NCI-H1048 (cell line): Measurements from ENCODE around the gene KRT82.

Source experiments
- DNase-seq: peaks from one replicate; lab custom pipeline; 2025; lab: John Stamatoyannopoulos, UW

Gene KRT82

DNA sequence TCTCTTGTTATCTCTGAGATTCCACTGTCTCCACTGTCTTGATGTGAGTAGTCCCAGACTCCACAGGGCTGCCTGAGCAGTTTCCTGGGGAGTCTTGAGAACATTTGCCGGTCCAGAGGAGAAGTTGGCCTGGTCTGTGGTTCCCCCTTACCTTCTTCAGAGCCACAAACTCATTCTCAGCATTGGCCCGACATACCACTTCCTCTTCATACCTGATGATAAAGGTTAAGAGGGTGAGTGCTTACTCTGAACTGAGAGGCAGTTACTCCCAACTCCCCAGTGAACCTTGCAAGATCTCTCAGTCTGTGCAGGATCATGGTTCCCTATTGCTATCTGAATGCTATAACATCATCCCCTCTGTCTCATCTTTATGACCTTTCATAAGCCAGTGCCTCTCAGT is 23.3 kb downstream of the KRT82 start:
- DNase-seq = no peak

- no peak for DNase-seq
These were observed 24.9 kb downstream of the KRT82 start for GRCh38 chr12:52381206-52381605.

DNA sequence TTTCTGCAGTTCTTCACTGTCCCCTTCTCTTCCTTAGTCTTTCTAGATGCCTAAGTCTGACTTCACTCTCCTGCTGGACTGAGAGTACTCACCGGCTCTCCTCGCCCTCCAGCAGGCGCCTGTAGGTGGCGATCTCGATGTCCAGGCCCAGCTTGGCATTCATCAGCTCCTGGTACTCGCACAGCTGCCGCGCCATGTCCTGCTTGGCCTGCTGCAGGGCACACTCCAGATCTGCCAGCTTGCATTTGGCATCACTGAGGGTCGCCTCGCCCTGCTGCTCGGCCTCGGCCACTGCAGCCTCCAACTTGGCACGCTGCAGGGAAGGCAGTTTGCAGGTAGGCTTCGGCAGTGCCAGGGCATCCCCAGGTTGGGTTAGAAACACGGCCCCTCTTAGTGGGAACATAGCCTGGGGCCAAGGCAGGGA is 25.9 kb downstream of the KRT82 start:
- DNase-seq = no peak

DNA sequence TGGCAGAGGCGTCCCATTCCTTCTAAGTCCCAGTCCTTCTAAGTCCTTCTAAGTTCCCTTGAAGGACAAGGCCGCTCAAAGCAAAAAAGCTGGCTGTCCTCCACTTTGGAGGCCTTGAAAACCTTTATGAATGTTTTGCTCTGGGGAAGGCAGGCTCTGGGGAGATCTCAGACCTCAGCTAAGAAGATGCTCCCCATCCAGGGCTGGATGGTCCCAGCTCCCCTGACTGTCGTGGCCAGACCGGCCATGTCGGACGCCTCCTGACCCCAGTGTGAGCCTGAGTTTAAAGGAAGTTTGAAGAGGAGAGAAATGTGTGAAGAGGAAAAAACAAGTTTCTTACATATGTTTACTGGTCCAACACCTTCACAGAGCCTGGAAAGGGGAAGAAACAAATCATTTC is 26.6 kb downstream of the KRT82 start:
- no peak for DNase-seq

DNA sequence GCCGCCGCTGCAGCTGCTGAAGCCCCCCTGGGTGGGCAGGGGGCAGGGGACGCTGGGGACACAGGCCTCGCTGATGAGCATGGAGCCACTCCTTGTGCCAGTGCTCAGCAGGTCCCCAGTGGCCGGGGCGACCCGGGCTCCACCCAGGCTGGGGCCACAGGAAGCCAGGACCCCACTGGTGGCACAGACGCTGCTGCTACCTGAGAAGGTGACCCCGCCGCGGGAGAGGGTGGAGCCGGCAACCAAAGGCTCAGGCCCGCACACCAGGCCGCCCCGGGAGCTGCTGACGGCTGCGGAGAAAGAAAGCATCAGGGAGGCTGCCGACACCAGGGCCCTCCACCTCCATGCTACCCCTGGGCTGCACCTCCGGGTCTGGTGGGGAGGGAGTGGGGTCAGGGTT is 28.0 kb downstream of the KRT82 start:
- DNase-seq = no peak

GRCh38 chr12:52377266-52377665 is 28.9 kb downstream of the KRT82 start:
- no peak for DNase-seq

GRCh38 chr12:52372216-52373154 is 33.6 kb downstream of the KRT82 start:
- peak; percentile 27 for DNase-seq

DNA sequence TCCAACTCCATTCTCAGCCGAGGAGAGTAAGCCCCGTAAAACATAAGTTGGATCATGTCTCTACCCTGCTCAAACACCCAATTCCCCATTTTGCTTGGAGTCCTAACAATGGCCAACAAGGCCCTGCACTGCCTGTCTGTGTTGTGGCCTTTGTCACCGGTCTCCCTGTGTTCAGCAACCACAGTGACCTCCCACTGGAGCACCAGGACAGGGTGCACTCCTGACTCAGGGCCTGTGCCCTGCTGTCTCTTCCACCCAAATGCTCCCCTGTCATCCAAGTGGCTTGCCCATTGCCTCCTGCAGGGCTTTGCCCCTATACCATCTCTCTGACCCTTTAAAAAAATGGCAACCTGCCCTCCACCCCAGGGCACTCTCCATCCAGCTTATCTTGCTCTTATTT is 34.4 kb downstream of the KRT82 start:
- no peak for DNase-seq

DNA sequence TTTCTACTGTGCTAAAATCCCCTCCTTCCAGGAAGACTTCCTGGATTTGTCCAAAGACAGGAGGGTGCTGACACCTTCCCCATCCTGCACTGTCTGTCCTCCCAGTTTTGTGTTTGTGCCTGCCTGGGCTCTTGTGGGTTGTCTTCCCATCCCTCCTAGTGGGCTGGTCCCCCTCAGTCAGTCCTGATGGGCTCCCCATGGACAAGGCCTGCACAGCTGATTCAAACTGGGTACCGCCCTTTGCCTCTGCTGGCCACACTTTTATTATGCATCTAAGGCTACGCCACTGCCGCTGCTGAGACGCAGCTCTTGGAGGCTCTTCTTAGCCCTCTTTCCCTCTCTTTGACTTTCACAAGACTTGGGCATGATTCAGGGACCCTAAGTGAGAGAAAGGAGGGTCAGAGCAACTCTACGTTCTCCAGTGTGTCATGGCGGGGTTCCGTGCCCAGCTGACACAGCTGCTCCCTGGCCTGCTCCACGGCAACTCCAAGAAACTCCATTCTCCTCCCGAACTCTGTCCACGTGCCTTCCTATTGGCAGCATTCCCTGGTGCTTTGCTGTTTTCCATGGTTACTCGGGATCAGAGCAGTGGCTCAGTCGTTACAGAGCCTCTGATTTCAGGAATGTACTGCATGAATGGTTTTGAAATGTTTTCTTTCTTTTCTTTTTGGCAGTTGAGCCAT is 35.1 kb downstream of the KRT82 start:
- no peak for DNase-seq

GRCh38 chr12:52369809-52370208 is 36.3 kb downstream of the KRT82 start:
- DNase-seq = no peak

- DNase-seq = no peak
These were observed 36.9 kb downstream of the KRT82 start for GRCh38 chr12:52369211-52369610.

DNA sequence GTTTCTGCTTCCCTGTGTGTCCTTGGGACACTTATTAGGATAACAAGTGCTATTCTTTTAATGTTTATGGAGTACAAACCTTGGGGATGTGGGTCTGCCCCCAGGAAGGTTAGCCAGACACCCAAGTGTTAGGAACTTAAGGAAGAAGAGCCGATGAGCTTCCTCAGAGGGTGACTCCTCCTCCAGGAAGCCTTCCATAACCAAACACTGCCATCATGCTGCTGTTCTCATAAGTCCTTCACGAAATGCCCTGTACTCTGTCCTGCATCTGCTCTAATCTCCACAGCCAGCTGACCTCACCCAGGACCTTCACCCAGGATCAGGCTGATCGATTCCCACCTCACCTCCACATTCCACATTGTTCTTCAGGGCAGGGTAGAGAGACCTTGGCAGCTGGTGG is 37.6 kb downstream of the KRT82 start:
- no peak for DNase-seq

DNA sequence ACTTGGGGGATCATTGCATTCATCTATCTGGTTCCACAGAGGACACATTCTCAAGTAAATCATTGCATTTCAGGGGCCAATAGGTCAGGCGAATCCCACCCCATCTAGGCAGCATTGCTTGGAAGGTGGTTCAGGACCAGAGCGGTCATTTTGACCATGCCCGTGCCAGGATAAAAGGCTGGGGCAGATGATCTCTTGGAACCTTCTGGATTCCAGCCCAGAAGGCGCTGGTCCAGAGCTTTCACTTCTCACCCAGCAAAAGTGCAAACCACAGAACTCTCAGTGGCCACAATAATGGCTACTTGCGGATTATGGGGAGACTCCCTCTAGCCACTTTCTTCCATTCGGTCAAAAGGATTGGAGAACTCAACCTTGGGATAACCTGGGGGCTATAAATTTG is 38.3 kb downstream of the KRT82 start:
- DNase-seq = no peak

DNA sequence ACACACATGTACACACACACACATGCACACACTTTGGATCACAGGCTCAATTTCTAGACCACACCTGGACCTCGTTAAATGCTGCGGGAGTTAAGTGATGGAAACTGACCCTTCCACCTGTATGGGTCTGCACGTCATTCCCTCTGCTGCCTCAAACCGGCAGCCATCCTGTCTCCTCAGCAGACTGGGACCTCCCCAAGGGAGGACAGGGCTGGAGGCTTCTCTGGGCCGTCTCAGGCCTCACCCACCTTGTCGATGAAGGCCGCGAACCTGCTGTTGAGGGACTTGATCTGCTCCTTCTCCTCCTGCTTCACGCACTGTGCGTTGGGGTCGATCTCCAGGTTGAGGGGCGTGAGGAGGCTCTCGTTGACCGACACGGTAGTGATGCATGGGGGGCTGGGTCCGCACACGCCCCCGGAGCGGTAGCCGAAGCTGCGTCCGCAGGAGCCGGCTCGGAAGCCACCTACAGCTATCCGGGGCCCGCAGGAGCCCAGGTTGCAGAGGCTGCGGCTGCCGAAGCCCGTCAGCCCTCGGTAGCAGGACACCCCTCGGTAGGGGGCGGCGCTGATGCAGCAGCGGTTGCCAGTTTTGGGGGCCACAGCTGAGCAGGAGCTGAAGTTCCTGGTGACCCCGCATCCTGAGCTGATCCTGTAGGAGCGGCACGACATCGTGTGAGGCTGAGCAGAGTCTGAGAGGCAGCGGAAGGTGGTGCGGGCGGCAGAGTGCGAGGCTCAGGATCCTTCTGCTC is 39.2 kb downstream of the KRT82 start, which contains the start of gene KRT85:
Gene KRT85, minus strand, starts transcription at position 744 of the 748 bp plus-strand sequence. Its CDS starts 76 bp downstream, at position 668.
- no peak for DNase-seq

- no peak for DNase-seq
These were observed 41.1 kb downstream of the KRT82 start for GRCh38 chr12:52364901-52365489.

- DNase-seq = no peak
These were observed 42.1 kb downstream of the KRT82 start for GRCh38 chr12:52364061-52364460.

DNA sequence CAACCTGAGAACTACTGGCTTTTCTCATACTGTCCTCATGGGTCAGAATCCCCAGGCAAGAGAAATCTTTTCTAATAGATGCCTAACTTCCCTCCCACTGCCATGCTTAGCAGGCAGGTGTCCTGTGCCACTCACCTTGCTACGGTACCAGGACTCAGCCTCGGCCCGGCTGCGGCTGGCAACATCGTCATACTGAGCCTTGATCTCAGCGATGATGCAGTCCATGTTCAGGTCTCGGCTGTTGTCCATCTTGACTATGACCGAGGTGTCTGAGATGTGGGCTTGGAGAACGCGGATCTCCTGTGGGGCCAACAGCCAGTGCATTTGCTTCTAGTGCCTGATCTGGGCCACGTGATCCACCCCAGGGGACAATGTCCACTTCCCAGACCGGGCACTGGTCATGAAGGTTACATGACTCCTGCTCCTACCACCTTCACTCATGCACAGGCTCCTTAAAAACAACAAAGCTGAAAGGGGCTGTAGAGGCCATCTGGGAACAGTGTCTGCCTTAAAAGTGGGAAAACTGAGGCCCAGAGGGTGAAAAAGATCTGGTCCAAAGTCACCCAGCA is 42.9 kb downstream of the KRT82 start:
- no peak for DNase-seq

GRCh38 chr12:52362118-52362726 is 43.9 kb downstream of the KRT82 start:
- no peak for DNase-seq

DNA sequence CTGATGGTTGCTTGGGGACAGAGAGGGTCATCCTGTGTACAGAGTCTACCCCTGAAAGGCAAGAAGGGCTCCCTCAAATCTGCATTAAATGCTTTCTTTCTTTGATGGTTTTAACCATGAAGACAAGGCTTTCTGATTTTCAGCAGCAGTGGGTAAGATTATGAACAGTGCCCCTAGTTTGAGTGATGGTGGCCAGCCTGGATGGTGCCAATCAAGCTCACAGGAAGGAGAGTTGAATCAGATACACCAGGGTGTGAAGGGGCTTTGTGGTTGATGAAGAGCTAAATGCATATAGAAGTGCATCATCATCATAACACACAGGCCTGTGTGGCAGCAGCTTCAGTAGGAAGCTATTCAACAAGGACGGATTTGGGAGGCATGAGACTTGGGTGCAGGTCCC is 44.6 kb downstream of the KRT82 start:
- no peak for DNase-seq

GRCh38 chr12:52360663-52361271 is 45.4 kb downstream of the KRT82 start:
- DNase-seq = no peak

GRCh38 chr12:52360106-52360662 is 46.0 kb downstream of the KRT82 start:
- DNase-seq = no peak
